ENCODE measurements around the gene NR2C2. TPM values are rescaled to one million over a fixed set of nuclear protein-coding genes. Genes with fewer than 3 reads are reported as not detected.
"Not testable (repeated sequence)": the region's sequence is repeated elsewhere in the genome, so short reads cannot be mapped to it uniquely, and the experiment has no call there.

NR2C2 gene
- 10 to 100 TPM; 60.6 to 61.3 TPM for total RNA-seq

- CTCF ChIA-PET = interaction anchor here (1.3 to 1.6 kb wide), 2 partner anchors 21 to 259 kb away, joined by 4 to 6 read pairs; partner anchors contain the start of gene CAPN7
- Mint-ChIP-seq H3K4me1 (ENCODE audit: low read depth) (peaks cover 37% of the 10 kb centered on the region), H3K4me3 (peak within 1 kb of the TSS; percentile 99), H3K27ac (peak within 1 kb of the TSS; percentile 100), H3K27me3 (ENCODE audit: low read depth) (no peaks in the 10 kb centered on the region), H3K36me3 (ENCODE audit: low read depth) (peaks cover 30% of the 10 kb centered on the region), H3K9me3 (no peaks in the 10 kb centered on the region)
- peak; percentile 91 for DNase-seq
- intact Hi-C loops (cut with micrococcal nuclease) = loop anchor here (1.0 to 5.0 kb wide), 3 partner anchors 118 to 480 kb away; partner anchors contain the start of genes EAF1, METTL6 and MRPS25
These were observed at the start of gene NR2C2 for GRCh38 chr3:14947100-14947885. Gene NR2C2 (plus strand): TSS chr3:14947583. CDS start chr3:15003915, 56,332 bp downstream.

- CTCF ChIA-PET = no interaction called here
- no peaks in the 10 kb centered on the region for H3K4me1 Mint-ChIP-seq (ENCODE audit: low read depth)
These were observed 48.5 kb upstream of the NR2C2 start for GRCh38 chr3:14898929-14899328.

GRCh38 chr3:14899993-14900618, 47.3 kb upstream of the NR2C2 start:
- Mint-ChIP-seq H3K27me3 (ENCODE audit: low read depth) (no peaks in the 10 kb centered on the region), H3K9me3 (peaks cover 5% of the 10 kb centered on the region), H3K4me3 (no peak overlapping the region), H3K27ac (no peak overlapping the region), H3K36me3 (ENCODE audit: low read depth) (peaks cover under 1% of the 10 kb centered on the region), H3K4me1 (ENCODE audit: low read depth) (no peaks in the 10 kb centered on the region)
- no peak for DNase-seq
- intact Hi-C loops (cut with micrococcal nuclease) = no loop called here
- CTCF ChIA-PET = no interaction called here

More at GRCh38 chr3:14898929-14899328, 48.5 kb upstream of the NR2C2 start:
- no peak for DNase-seq
- Mint-ChIP-seq H3K4me3 (no peak overlapping the region), H3K27me3 (ENCODE audit: low read depth) (no peaks in the 10 kb centered on the region), H3K27ac (no peak overlapping the region), H3K9me3 (peaks cover 2% of the 10 kb centered on the region), H3K36me3 (ENCODE audit: low read depth) (no peaks in the 10 kb centered on the region)
- intact Hi-C loops (cut with micrococcal nuclease) = no loop called here

GRCh38 chr3:14900881-14901873, 46.2 kb upstream of the NR2C2 start:
- H3K36me3 Mint-ChIP-seq (ENCODE audit: low read depth) = peaks cover 2% of the 10 kb centered on the region
- no peak for DNase-seq
- H3K4me3 Mint-ChIP-seq = no peak overlapping the region
- H3K9me3 Mint-ChIP-seq = peaks cover 11% of the 10 kb centered on the region
- intact Hi-C loops (cut with micrococcal nuclease) = no loop called here
- no peaks in the 10 kb centered on the region for H3K4me1 Mint-ChIP-seq (ENCODE audit: low read depth)
- H3K27ac Mint-ChIP-seq = no peak overlapping the region
- H3K27me3 Mint-ChIP-seq (ENCODE audit: low read depth) = no peaks in the 10 kb centered on the region
- CTCF ChIA-PET = interaction anchor here (0.7 kb wide), 1 partner anchor 20 kb away, joined by 3 read pairs; no protein-coding TSS in a partner anchor

- Mint-ChIP-seq H3K4me3 (no peak overlapping the region), H3K9me3 (peaks cover 11% of the 10 kb centered on the region), H3K27ac (no peak overlapping the region), H3K27me3 (ENCODE audit: low read depth) (no peaks in the 10 kb centered on the region), H3K4me1 (ENCODE audit: low read depth) (no peaks in the 10 kb centered on the region), H3K36me3 (ENCODE audit: low read depth) (peaks cover 2% of the 10 kb centered on the region)
- intact Hi-C loops (cut with micrococcal nuclease) = no loop called here
- CTCF ChIA-PET = interaction anchor here (0.9 kb wide), 1 partner anchor 19 kb away, joined by 3 read pairs; no protein-coding TSS in a partner anchor
- no peak for DNase-seq
These were observed 44.7 kb upstream of the NR2C2 start for GRCh38 chr3:14902719-14903118.

- CTCF ChIA-PET = interaction anchor here (0.9 kb wide), 1 partner anchor 18 kb away, joined by 3 read pairs; no protein-coding TSS in a partner anchor
- H3K4me3 Mint-ChIP-seq; H3K27me3 Mint-ChIP-seq (ENCODE audit: low read depth); H3K27ac Mint-ChIP-seq; DNase-seq; intact Hi-C loops (cut with micrococcal nuclease); H3K4me1 Mint-ChIP-seq (ENCODE audit: low read depth); H3K36me3 Mint-ChIP-seq (ENCODE audit: low read depth): not testable (repeated sequence)
- H3K9me3 Mint-ChIP-seq = peaks cover 11% of the 10 kb centered on the region
These were observed 43.9 kb upstream of the NR2C2 start for GRCh38 chr3:14903501-14903900.

GRCh38 chr3:14905055-14905657, 42.2 kb upstream of the NR2C2 start:
- intact Hi-C loops (cut with micrococcal nuclease) = no loop called here
- Mint-ChIP-seq H3K9me3 (peaks cover 11% of the 10 kb centered on the region), H3K27ac (no peak overlapping the region), H3K4me1 (ENCODE audit: low read depth) (no peaks in the 10 kb centered on the region), H3K36me3 (ENCODE audit: low read depth) (peaks cover 2% of the 10 kb centered on the region), H3K27me3 (ENCODE audit: low read depth) (no peaks in the 10 kb centered on the region), H3K4me3 (no peak overlapping the region)
- no peak for DNase-seq
- CTCF ChIA-PET = no interaction called here

GRCh38 chr3:14906355-14906971, 40.9 kb upstream of the NR2C2 start:
- Mint-ChIP-seq H3K9me3 (peaks cover 11% of the 10 kb centered on the region), H3K4me3 (no peak overlapping the region), H3K27me3 (ENCODE audit: low read depth) (no peaks in the 10 kb centered on the region), H3K27ac (no peak overlapping the region), H3K36me3 (ENCODE audit: low read depth) (peaks cover 2% of the 10 kb centered on the region), H3K4me1 (ENCODE audit: low read depth) (no peaks in the 10 kb centered on the region)
- CTCF ChIA-PET = no interaction called here
- intact Hi-C loops (cut with micrococcal nuclease) = no loop called here
- no peak for DNase-seq

- no peaks in the 10 kb centered on the region for H3K27me3 Mint-ChIP-seq (ENCODE audit: low read depth)
- intact Hi-C loops (cut with micrococcal nuclease) = no loop called here
- CTCF ChIA-PET = no interaction called here
- peaks cover 11% of the 10 kb centered on the region for H3K9me3 Mint-ChIP-seq
- peaks cover 2% of the 10 kb centered on the region for H3K36me3 Mint-ChIP-seq (ENCODE audit: low read depth)
- DNase-seq = no peak
- H3K4me1 Mint-ChIP-seq (ENCODE audit: low read depth) = no peaks in the 10 kb centered on the region
- H3K4me3 Mint-ChIP-seq = no peak overlapping the region
- no peak overlapping the region for H3K27ac Mint-ChIP-seq
These were observed 40.1 kb upstream of the NR2C2 start for GRCh38 chr3:14907043-14907966.

GRCh38 chr3:14909250-14909649, 38.1 kb upstream of the NR2C2 start:
- DNase-seq = no peak
- peaks cover 2% of the 10 kb centered on the region for H3K36me3 Mint-ChIP-seq (ENCODE audit: low read depth)
- H3K9me3 Mint-ChIP-seq = peaks cover 8% of the 10 kb centered on the region
- intact Hi-C loops (cut with micrococcal nuclease) = no loop called here
- H3K27me3 Mint-ChIP-seq (ENCODE audit: low read depth) = no peaks in the 10 kb centered on the region
- H3K4me1 Mint-ChIP-seq (ENCODE audit: low read depth) = no peaks in the 10 kb centered on the region
- CTCF ChIA-PET = interaction anchor here (2.6 kb wide), 1 partner anchor 12 kb away, joined by 11 read pairs; no protein-coding TSS in a partner anchor
- no peak overlapping the region for H3K4me3 Mint-ChIP-seq
- no peak overlapping the region for H3K27ac Mint-ChIP-seq
